Fibroblast of peridontal ligament (primary cell): ENCODE results near the gene OR8D2.
"Not testable (repeated sequence)": the region's sequence is repeated elsewhere in the genome, so short reads cannot be mapped to it uniquely, and the experiment has no call there.

Source experiments
- DNase-seq: peaks from one replicate; pipeline ENCODE4 v3.0.0-alpha.2; 2010; ENCODE audit errors: extremely low read depth

The OR8D2 gene

GRCh38 chr11:124285610-124286344 lies 34.2 kb downstream of the OR8D2 start:
- DNase-seq = peak; percentile 87

- DNase-seq = peak; percentile 49
Measured at GRCh38 chr11:124278261-124278660, 41.7 kb downstream of the OR8D2 start.

GRCh38 chr11:124277804-124278203 lies 42.2 kb downstream of the OR8D2 start:
- no peak for DNase-seq

GRCh38 chr11:124277207-124277606 lies 42.8 kb downstream of the OR8D2 start:
- no peak for DNase-seq

- DNase-seq = peak; percentile 53
Measured at GRCh38 chr11:124276081-124276480, 43.9 kb downstream of the OR8D2 start.

- no peak for DNase-seq
Measured at GRCh38 chr11:124274000-124274399, 46.0 kb downstream of the OR8D2 start.

- not testable (repeated sequence) for DNase-seq
Measured at GRCh38 chr11:124270886-124271285, 49.1 kb downstream of the OR8D2 start.
